ENCODE data around the gene VAMP7.
A peak's percentile ranks its signal among the peaks of the same experiment; 100 is the strongest.

The VAMP7 gene

DNA sequence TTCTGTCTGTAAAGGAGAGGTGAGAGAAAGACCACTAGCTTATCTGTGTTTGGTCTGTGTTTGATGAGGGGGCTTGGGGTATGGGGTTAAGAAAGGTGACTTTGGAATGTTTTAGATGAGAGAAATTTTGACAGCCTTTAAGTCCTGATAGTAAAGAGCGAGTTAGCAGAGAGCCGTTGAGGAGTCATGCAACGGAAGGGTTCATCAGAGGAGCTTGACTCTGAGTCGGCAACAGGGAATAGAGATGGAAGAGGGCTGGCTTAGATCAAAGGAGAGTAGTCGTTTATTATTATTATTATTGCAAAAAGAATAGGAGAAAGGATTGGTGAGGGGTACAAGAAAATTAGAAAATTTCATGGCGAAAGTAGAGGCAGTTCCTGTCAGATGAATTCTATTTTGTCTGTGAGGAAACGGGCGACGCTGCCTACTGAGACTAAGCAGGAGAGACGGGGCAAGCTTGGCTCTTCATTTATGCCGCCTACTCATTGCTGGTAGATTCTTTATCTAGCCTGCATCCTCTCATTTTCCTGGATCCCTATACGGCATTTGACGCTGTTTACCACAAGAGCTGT is 473 bp upstream of the VAMP7 start:
- peak; percentile 51 for ATAC-seq
- TF ChIP-seq, protein P1, sequence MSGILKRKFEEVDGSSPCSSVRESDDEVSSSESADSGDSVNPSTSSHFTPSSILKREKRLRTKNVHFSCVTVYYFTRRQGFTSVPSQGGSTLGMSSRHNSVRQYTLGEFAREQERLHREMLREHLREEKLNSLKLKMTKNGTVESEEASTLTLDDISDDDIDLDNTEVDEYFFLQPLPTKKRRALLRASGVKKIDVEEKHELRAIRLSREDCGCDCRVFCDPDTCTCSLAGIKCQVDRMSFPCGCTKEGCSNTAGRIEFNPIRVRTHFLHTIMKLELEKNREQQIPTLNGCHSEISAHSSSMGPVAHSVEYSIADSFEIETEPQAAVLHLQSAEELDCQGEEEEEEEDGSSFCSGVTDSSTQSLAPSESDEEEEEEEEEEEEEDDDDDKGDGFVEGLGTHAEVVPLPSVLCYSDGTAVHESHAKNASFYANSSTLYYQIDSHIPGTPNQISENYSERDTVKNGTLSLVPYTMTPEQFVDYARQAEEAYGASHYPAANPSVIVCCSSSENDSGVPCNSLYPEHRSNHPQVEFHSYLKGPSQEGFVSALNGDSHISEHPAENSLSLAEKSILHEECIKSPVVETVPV (CRISPR knock-in tag; IDR thresholded peaks at IDR 0.05): no peak
- TF ChIP-seq BACH2 (CRISPR knock-in tag; IDR thresholded peaks at IDR 0.05; ENCODE audit: borderline replicate concordance) (no peak), PPARA (CRISPR knock-in tag; IDR thresholded peaks at IDR 0.05; ENCODE audit: borderline replicate concordance) (no peak), SNAI2 (CRISPR knock-in tag; IDR thresholded peaks at IDR 0.05) (no peak), ZFP30 (CRISPR knock-in tag; IDR thresholded peaks at IDR 0.05) (peak; percentile 65; the same call in 1 of the 2 replicates), ARNTL (CRISPR knock-in tag; IDR thresholded peaks at IDR 0.05; ENCODE audit: borderline replicate concordance, low read depth) (no peak)
- TF ChIP-seq, protein P2, sequence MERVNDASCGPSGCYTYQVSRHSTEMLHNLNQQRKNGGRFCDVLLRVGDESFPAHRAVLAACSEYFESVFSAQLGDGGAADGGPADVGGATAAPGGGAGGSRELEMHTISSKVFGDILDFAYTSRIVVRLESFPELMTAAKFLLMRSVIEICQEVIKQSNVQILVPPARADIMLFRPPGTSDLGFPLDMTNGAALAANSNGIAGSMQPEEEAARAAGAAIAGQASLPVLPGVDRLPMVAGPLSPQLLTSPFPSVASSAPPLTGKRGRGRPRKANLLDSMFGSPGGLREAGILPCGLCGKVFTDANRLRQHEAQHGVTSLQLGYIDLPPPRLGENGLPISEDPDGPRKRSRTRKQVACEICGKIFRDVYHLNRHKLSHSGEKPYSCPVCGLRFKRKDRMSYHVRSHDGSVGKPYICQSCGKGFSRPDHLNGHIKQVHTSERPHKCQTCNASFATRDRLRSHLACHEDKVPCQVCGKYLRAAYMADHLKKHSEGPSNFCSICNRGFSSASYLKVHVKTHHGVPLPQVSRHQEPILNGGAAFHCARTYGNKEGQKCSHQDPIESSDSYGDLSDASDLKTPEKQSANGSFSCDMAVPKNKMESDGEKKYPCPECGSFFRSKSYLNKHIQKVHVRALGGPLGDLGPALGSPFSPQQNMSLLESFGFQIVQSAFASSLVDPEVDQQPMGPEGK (CRISPR knock-in tag; IDR thresholded peaks at IDR 0.05; ENCODE audit: borderline replicate concordance): no peak
- TF ChIP-seq, protein P3, sequence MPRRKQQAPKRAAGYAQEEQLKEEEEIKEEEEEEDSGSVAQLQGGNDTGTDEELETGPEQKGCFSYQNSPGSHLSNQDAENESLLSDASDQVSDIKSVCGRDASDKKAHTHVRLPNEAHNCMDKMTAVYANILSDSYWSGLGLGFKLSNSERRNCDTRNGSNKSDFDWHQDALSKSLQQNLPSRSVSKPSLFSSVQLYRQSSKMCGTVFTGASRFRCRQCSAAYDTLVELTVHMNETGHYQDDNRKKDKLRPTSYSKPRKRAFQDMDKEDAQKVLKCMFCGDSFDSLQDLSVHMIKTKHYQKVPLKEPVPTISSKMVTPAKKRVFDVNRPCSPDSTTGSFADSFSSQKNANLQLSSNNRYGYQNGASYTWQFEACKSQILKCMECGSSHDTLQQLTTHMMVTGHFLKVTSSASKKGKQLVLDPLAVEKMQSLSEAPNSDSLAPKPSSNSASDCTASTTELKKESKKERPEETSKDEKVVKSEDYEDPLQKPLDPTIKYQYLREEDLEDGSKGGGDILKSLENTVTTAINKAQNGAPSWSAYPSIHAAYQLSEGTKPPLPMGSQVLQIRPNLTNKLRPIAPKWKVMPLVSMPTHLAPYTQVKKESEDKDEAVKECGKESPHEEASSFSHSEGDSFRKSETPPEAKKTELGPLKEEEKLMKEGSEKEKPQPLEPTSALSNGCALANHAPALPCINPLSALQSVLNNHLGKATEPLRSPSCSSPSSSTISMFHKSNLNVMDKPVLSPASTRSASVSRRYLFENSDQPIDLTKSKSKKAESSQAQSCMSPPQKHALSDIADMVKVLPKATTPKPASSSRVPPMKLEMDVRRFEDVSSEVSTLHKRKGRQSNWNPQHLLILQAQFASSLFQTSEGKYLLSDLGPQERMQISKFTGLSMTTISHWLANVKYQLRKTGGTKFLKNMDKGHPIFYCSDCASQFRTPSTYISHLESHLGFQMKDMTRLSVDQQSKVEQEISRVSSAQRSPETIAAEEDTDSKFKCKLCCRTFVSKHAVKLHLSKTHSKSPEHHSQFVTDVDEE (CRISPR knock-in tag; IDR thresholded peaks at IDR 0.05): no peak

DNA sequence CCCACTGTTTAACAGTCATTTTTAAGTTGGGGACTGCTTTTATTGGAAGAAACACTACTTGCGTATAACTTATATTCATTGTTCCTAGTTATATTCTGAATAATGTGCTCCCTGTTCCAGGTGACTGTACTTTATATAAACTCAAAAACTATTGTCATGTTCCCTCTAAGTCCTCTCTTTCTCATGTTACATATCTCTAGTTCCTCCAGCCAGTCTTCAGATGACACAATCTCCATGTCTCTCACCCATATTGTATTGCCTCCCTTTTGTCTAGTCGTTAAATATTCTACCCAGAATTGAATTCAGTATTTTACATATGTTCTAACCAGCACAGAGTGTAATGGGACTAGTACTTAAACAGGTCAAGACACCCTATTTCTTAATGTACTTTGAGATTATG is 5.3 kb downstream of the VAMP7 start:
- TF ChIP-seq SNAI2 (CRISPR knock-in tag; IDR thresholded peaks at IDR 0.05) (no peak), CSDC2 (CRISPR knock-in tag; IDR thresholded peaks at IDR 0.05) (no peak), ZNF70 (CRISPR knock-in tag; IDR thresholded peaks at IDR 0.05) (no peak), ZNF565 (CRISPR knock-in tag; conservative IDR thresholded peaks at IDR 0.05; ENCODE audit: low read depth) (no peak), ARNTL (CRISPR knock-in tag; IDR thresholded peaks at IDR 0.05; ENCODE audit: borderline replicate concordance, low read depth) (no peak), ZFP3 (CRISPR knock-in tag; IDR thresholded peaks at IDR 0.05) (no peak), ISL1 (CRISPR knock-in tag; IDR thresholded peaks at IDR 0.05) (no peak), ZFP30 (CRISPR knock-in tag; IDR thresholded peaks at IDR 0.05) (no peak), RARB (CRISPR knock-in tag; IDR thresholded peaks at IDR 0.05) (no peak), ZC3H10 (CRISPR knock-in tag; IDR thresholded peaks at IDR 0.05) (no peak), OSR1 (CRISPR knock-in tag; IDR thresholded peaks at IDR 0.05) (no peak), GLIS3 (CRISPR knock-in tag; IDR thresholded peaks at IDR 0.05) (no peak), BACH2 (CRISPR knock-in tag; IDR thresholded peaks at IDR 0.05; ENCODE audit: borderline replicate concordance) (no peak), TCF4 (CRISPR knock-in tag; IDR thresholded peaks at IDR 0.05; ENCODE audit: borderline replicate concordance) (no peak)
- TF ChIP-seq, protein P3 (CRISPR knock-in tag; IDR thresholded peaks at IDR 0.05): no peak
- TF ChIP-seq, protein P2 (CRISPR knock-in tag; IDR thresholded peaks at IDR 0.05; ENCODE audit: borderline replicate concordance): no peak
- TF ChIP-seq, protein P4, sequence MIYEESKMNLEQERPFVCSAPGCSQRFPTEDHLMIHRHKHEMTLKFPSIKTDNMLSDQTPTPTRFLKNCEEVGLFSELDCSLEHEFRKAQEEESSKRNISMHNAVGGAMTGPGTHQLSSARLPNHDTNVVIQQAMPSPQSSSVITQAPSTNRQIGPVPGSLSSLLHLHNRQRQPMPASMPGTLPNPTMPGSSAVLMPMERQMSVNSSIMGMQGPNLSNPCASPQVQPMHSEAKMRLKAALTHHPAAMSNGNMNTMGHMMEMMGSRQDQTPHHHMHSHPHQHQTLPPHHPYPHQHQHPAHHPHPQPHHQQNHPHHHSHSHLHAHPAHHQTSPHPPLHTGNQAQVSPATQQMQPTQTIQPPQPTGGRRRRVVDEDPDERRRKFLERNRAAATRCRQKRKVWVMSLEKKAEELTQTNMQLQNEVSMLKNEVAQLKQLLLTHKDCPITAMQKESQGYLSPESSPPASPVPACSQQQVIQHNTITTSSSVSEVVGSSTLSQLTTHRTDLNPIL (CRISPR knock-in tag; IDR thresholded peaks at IDR 0.05; ENCODE audit: low read depth): no peak
- TF ChIP-seq, protein P5, sequence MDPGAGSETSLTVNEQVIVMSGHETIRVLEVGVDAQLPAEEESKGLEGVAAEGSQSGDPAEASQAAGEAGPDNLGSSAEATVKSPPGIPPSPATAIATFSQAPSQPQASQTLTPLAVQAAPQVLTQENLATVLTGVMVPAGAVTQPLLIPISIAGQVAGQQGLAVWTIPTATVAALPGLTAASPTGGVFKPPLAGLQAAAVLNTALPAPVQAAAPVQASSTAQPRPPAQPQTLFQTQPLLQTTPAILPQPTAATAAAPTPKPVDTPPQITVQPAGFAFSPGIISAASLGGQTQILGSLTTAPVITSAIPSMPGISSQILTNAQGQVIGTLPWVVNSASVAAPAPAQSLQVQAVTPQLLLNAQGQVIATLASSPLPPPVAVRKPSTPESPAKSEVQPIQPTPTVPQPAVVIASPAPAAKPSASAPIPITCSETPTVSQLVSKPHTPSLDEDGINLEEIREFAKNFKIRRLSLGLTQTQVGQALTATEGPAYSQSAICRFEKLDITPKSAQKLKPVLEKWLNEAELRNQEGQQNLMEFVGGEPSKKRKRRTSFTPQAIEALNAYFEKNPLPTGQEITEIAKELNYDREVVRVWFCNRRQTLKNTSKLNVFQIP (CRISPR knock-in tag; IDR thresholded peaks at IDR 0.05; ENCODE audit: borderline replicate concordance, low read depth): no peak
- ATAC-seq: no peak

Data from SK-N-SH treated with all-trans-retinoic acid at 6 μM for 48 hours (cell line).